Measurements from ENCODE around the gene UBIAD1. TPM values are rescaled to one million over a fixed set of nuclear protein-coding genes. Genes with fewer than 3 reads are reported as not detected.

UBIAD1 gene
- total and polyA plus RNA-seq, 12 donors, result 4.5 to 24.3 (median 11.2) TPM

DNA sequence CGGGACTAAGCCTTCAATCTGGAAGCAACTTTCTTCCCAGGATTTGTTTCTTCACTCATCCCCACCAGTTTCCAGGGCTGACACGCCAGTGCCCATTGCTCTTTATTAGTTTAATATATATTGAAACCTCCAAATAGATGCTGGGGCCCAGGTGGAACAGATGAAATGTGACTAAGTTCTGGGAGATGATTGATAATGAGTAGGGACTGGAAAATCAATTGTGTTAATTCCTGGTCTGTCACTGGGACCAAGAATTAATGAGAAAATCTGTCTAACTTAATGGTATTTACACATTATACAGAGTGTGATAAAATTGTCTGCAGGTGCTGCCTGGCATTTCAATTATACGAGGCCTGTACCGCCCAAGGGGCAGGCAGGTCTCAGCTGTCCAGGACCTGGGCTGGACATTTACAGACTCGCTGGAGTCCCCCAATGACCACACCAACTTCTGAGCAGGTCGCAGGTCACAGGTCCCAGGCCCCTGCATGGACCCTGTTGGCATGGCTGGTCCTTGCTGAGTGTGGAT, 35.8 kb downstream of the UBIAD1 start:
- intact Hi-C loops (cut with DNase I), result no loop called here
- Histone ChIP-seq H3K9me3 (replicated peaks in 1 of 3) (no peaks in the 10 kb centered on the region), H3K27ac (no peak overlapping the region), H3K27me3 (no peaks in the 10 kb centered on the region), H3K4me3 (no peak overlapping the region), H3K36me3 (replicated peaks in 1 of 2) (no peaks in the 10 kb centered on the region), H3K4me1 (replicated peaks in 1 of 2) (no peaks in the 10 kb centered on the region)
- TF ChIP-seq POLR2A (IDR thresholded peaks at IDR 0.05), result no peak
- TF ChIP-seq, protein P1, sequence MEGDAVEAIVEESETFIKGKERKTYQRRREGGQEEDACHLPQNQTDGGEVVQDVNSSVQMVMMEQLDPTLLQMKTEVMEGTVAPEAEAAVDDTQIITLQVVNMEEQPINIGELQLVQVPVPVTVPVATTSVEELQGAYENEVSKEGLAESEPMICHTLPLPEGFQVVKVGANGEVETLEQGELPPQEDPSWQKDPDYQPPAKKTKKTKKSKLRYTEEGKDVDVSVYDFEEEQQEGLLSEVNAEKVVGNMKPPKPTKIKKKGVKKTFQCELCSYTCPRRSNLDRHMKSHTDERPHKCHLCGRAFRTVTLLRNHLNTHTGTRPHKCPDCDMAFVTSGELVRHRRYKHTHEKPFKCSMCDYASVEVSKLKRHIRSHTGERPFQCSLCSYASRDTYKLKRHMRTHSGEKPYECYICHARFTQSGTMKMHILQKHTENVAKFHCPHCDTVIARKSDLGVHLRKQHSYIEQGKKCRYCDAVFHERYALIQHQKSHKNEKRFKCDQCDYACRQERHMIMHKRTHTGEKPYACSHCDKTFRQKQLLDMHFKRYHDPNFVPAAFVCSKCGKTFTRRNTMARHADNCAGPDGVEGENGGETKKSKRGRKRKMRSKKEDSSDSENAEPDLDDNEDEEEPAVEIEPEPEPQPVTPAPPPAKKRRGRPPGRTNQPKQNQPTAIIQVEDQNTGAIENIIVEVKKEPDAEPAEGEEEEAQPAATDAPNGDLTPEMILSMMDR (IDR thresholded peaks at IDR 0.05), result no peak
- DNase-seq, result no peak
- 89 to 95% (median 91%) methylated on average over 5 to 6 of the region's 6 CpGs for WGBS, 4 donors

GRCh38 chr1:11309385-11309784, 36.4 kb downstream of the UBIAD1 start:
- WGBS, 4 donors, result 91 to 95% (median 94%) methylated on average over 7 of the region's 7 CpGs
- Histone ChIP-seq H3K4me1 (replicated peaks in 1 of 2) (no peaks in the 10 kb centered on the region), H3K36me3 (replicated peaks in 1 of 2) (no peaks in the 10 kb centered on the region), H3K27ac (no peak overlapping the region), H3K27me3 (no peaks in the 10 kb centered on the region), H3K4me3 (no peak overlapping the region), H3K9me3 (replicated peaks in 1 of 3) (no peaks in the 10 kb centered on the region)
- intact Hi-C loops (cut with DNase I), result no loop called here
- DNase-seq, result no peak
- no peak for TF ChIP-seq POLR2A (IDR thresholded peaks at IDR 0.05)
- TF ChIP-seq, protein P1 (IDR thresholded peaks at IDR 0.05), result no peak

DNA sequence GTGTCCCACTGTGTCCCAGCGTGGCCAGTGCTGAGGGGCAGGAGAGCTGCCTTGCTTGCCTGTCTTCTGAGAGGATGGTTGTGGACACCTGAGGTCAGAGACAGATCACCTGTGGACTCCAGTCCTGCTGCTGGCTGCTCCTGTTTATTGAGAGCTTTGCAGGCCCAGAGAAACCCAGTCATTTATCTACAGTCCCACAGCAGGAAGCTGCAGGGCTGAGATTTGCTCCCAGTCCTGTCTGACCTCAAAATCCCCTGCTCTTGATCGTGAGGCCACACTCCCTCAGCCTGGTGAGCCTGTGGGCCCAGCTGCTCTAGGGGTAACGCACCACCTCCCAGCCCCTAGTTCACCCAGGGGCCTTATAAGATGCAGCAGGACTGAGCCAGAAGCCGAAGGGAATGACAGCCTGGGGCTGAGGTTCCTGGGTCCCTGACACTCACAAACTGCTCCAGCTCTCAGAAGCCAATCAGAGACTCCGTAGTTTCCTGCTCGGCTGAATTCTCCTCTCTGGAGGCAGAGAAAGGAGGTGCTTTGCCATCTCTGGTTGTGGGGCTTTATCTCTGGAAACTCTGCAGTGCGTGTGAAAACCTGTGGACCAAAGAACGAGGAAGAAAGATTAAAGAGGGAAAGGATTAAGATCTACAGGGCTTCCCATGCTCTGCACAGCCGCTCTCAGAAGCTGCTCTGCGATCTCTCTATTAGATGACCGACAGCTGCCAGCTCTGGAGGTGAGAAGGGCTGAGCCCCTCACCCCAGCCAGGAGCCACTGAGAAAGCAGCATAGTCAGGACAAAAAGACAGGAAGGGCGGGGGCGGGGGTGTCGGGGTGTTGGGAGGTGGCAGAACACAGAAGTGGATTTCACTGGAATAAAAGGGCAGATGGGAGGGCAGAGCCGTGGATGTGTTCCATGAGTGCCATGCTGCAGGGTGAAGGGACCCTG, 39.1 kb downstream of the UBIAD1 start:
- no peak for DNase-seq
- TF ChIP-seq POLR2A (IDR thresholded peaks at IDR 0.05), result no peak
- TF ChIP-seq, protein P1 (IDR thresholded peaks at IDR 0.05), result no peak
- no peaks in the 10 kb centered on the region for H3K36me3 ChIP-seq (replicated peaks in 1 of 2)
- H3K27ac ChIP-seq, result no peak overlapping the region
- H3K4me3 ChIP-seq, result no peak overlapping the region
- no peaks in the 10 kb centered on the region for H3K4me1 ChIP-seq (replicated peaks in 1 of 2)
- no peaks in the 10 kb centered on the region for H3K27me3 ChIP-seq
- H3K9me3 ChIP-seq (replicated peaks in 1 of 3), result no peaks in the 10 kb centered on the region
- 69 to 81% (median 76%) methylated on average over 9 to 15 of the region's 15 CpGs for WGBS, 4 donors
- intact Hi-C loops (cut with DNase I), result no loop called here

GRCh38 chr1:11314959-11315358, 42.0 kb downstream of the UBIAD1 start:
- intact Hi-C loops (cut with DNase I), result no loop called here
- WGBS, 4 donors, result 58 to 76% (median 62%) methylated on average over 8 of the region's 8 CpGs
- no peaks in the 10 kb centered on the region for H3K36me3 ChIP-seq (replicated peaks in 1 of 2)
- no peak overlapping the region for H3K4me3 ChIP-seq
- no peaks in the 10 kb centered on the region for H3K9me3 ChIP-seq (replicated peaks in 1 of 3)
- DNase-seq, result no peak
- H3K27me3 ChIP-seq, result no peaks in the 10 kb centered on the region
- no peak for TF ChIP-seq POLR2A (IDR thresholded peaks at IDR 0.05)
- TF ChIP-seq, protein P1 (IDR thresholded peaks at IDR 0.05), result no peak
- H3K4me1 ChIP-seq (replicated peaks in 1 of 2), result no peaks in the 10 kb centered on the region
- no peak overlapping the region for H3K27ac ChIP-seq
